Right renal pelvis (tissue), 4 donors: Measurements from ENCODE around the gene GPR107. TPM values are rescaled to one million over a fixed set of nuclear protein-coding genes. Genes with fewer than 3 reads are reported as not detected.

ENCODE experiments used
- DNase-seq, 4 donors: peaks; one replicate each; pipeline ENCODE4 v3.0.0-alpha.2; 2013; ENCODE audit warnings: low read depth in 4 of 4, low spot score in 3 of 4, missing footprints in 1 of 4
- polyA plus RNA-seq, 4 donors: library from polyadenylated mRNA; unstranded; fragments of 120-200 nt; gene quantifications; one replicate each; pipeline ENCODE4 v1.2.1, GENCODE V29; 2013; ENCODE audit not compliant: insufficient read length in 4 of 4

GPR107 gene
- polyA plus RNA-seq, 4 donors = 54.8 to 60.6 (median 55.7) TPM

GRCh38 chr9:130179331-130179907, 125.7 kb downstream of the GPR107 start:
- no peak for DNase-seq

GRCh38 chr9:130180516-130180915, 126.8 kb downstream of the GPR107 start:
- no peak for DNase-seq

- no peak for DNase-seq
Measured at GRCh38 chr9:130181678-130182380, 128.1 kb downstream of the GPR107 start.

GRCh38 chr9:130182381-130182909, 128.7 kb downstream of the GPR107 start:
- DNase-seq = no peak

GRCh38 chr9:130183133-130183762, 129.5 kb downstream of the GPR107 start:
- DNase-seq = peak in 1 of 4 donors; percentile 67

- no peak for DNase-seq
Measured at GRCh38 chr9:130185017-130185416, 131.3 kb downstream of the GPR107 start.

- DNase-seq = no peak
Measured at GRCh38 chr9:130185490-130186031, 131.9 kb downstream of the GPR107 start.

- DNase-seq = no peak
Measured at GRCh38 chr9:130186051-130186450, 132.3 kb downstream of the GPR107 start.

GRCh38 chr9:130186839-130187522, 133.3 kb downstream of the GPR107 start:
- no peak for DNase-seq

- DNase-seq = no peak
Measured at GRCh38 chr9:130187523-130187846, 133.8 kb downstream of the GPR107 start.

GRCh38 chr9:130188860-130189481, 135.3 kb downstream of the GPR107 start:
- no peak for DNase-seq

Other genes starting within 250 kb of the GPR107 start
- gene TOR1A, start 229.8 kb upstream of the GPR107 start, polyA plus RNA-seq = 10 to 100 TPM; 44.0 to 46.4 (median 44.2) TPM
- gene C9orf78, start 218.6 kb upstream of the GPR107 start, polyA plus RNA-seq = 10 to 100 TPM; 73.0 to 82.1 (median 78.6) TPM
- 10 to 100 TPM; 18.1 to 26.4 (median 22.0) TPM for gene USP20, start 218.4 kb upstream of the GPR107 start, polyA plus RNA-seq
- gene FNBP1, start 10.7 kb upstream of the GPR107 start, polyA plus RNA-seq = 10 to 100 TPM; 42.1 to 53.5 (median 49.1) TPM
- 10 to 100 TPM; 25.5 to 32.3 (median 29.2) TPM for gene NCS1, start 118.5 kb downstream of the GPR107 start, polyA plus RNA-seq
- 1 to 10 TPM in 1 of 4 donors, under 1 TPM in 3; 0.50 to 1.6 (median 0.79) TPM for gene HMCN2, start 211.9 kb downstream of the GPR107 start, polyA plus RNA-seq